Fibroblast of mammary gland (primary cell): ENCODE data around the gene GPER1.

Experiments
- DNase-seq: peaks from one replicate; pipeline ENCODE4 v3.0.0-alpha.2; 2010; ENCODE audit warnings: low read depth
- H3K4me3 ChIP-seq: 2 replicates; pipeline ENCODE4 v1.5.1; 2011; ENCODE audit warnings: low read depth, mild to moderate bottlenecking, low read length, moderate library complexity; ENCODE audit not compliant: control insufficient read depth
- CTCF ChIP-seq: conservative IDR thresholded peaks from 2 replicates; pipeline ENCODE4 v1.5.1; 2011; ENCODE audit warnings: low read depth, low read length, inconsistent platforms; ENCODE audit not compliant: control insufficient read depth, insufficient read depth

GPER1 gene

DNA sequence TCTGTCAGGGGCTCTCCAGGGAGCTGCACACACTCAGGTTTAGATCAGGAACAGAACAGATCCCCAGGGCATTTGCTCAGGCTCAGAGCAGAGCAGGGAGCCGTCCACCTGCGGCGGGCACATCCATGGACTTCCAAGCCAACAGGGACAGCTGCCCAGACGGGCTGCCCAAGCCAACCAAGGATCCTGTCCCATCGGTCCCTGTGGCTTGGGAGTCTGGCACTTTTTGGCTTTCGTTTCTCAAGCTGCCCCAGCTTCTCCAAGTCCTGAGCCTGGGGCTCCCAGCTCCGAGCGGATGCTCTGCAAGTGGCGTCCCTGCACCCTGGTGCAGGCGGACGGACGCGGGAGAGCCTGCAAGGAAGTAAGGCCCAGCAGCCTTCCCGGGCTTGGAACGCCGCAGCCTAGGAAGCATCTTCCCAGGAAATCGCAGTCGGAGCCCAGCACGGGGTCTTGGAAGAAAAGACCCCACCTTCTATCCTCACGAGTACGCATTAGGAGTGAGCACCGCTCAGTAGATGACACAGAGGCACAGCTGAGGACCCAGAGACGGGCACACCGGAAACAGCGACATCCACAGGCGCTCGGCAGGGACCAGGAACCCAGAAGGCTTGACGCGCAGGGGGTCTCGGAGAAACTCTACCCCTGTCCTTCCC is 37.5 kb upstream of the GPER1 start:
- no peak for DNase-seq
- no peak overlapping the region for H3K4me3 ChIP-seq
- TF ChIP-seq CTCF: no peak

DNA sequence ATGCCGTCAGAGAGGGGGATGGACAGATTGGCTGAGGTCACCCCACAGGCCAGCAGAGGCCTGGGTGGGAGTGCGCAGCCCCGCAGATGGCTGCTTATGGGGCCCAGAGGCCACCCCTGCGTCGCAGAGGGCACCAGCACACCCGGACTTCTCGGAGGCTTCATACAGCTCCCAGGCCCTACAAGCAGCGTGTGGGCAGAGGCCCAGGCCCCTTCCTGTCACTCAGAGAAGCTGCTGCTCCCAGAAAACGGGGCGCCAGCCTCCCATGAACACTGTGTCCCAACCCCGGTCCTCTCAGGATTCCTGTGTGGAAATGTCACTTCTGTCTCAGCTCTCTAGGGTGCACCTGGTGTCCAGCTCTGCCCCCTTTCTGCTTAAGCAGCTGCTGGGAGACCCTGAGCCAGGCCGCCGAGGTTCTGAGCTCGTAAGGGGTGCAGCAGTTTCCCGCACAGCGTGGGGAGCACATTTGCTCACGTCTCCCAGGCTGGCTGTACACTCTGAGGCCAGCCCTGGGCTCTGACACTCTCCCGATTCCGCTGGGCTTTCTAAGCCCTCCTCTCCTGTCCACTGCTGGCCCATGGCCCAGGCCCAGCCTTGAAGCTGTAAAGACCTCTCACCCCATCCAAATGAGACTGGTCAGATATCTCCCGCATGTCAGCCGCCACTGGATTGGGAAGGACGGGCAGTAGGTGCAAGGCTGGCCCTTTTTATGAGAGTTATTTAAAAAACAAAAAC is 36.8 kb upstream of the GPER1 start:
- DNase-seq: no peak
- TF ChIP-seq CTCF: no peak
- H3K4me3 ChIP-seq: no peak overlapping the region

DNA sequence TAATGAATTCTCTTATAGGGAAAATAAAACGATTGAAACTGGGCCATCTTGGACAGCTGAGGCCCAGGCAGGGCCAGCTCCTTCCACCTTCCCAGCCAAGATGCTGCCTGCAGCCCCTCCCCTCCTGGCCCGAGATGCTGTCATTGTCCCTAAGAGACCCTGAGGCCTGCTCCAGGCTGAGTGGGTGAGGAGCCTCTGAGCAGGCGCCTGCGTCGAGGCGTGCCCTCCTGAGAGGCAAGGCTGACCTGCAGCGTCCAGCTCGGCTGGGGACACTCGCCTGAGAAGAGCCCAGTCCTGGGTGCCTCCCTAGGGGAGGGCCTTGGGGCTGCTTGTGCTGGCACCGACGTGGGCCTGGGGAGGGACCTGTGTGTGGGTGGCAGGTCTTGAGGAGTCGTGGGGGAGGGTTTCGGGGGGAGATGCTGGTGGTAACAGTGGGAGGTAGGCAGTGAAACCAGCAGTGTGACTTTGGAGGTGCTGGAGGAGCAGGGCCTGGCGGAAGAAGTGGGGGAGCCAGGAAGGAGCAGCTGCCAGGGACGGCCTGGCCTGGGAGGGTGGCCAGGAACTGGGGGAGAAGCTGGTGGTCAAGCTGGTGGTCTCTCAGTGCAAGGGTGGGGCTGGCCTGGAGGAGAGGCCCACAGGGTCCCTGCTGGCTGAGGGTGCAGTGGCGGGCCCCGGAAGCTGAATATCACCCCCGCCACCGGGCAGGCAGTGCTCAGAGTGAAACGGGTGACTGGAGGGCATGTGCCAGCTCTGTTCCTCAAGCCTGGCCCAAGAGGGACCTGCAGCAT is 35.7 kb upstream of the GPER1 start:
- no peak for TF ChIP-seq CTCF
- no peak for DNase-seq
- H3K4me3 ChIP-seq: no peak overlapping the region

GRCh38 chr7:1053002-1053411 is 34.9 kb upstream of the GPER1 start:
- no peak for DNase-seq
- H3K4me3 ChIP-seq: no peak overlapping the region

GRCh38 chr7:1053816-1054370 is 34.0 kb upstream of the GPER1 start:
- DNase-seq: no peak
- no peak for TF ChIP-seq CTCF
- no peak overlapping the region for H3K4me3 ChIP-seq

More at GRCh38 chr7:1053002-1053411, 34.9 kb upstream of the GPER1 start:
- no peak for TF ChIP-seq CTCF

- TF ChIP-seq CTCF: no peak
- no peak overlapping the region for H3K4me3 ChIP-seq
- no peak for DNase-seq
These were observed 33.5 kb upstream of the GPER1 start for GRCh38 chr7:1054438-1054837.
